Caco-2 (cell line): ENCODE data around the gene SLC22A9. TPM values are rescaled to one million over a fixed set of nuclear protein-coding genes. Genes with fewer than 3 reads are reported as not detected.

Experiments used
- BruUV-seq: library from RNA; stranded (reverse); fragments of 400-500 nt; replicated peaks from 2 replicates; lab custom pipeline; 2021; lab: Mats Ljungman, UMichigan
- CTCF ChIA-PET: fragments of 300-600 bp; sonication (Branson Sonifier 250); formaldehyde crosslinking; loops from one replicate; lab custom pipeline; 2022; ENCODE audit warnings: antibody characterized with exemption; lab: Charles Lee
- POLR2A ChIA-PET: fragments of 300-600 bp; sonication (Branson Sonifier 250); formaldehyde crosslinking; loops from one replicate; lab custom pipeline; 2022; ENCODE audit warnings: antibody characterized with exemption; lab: Charles Lee
- DNase-seq, 2 experiments: peaks; one replicate each; pipeline versions ENCODE4 v3.0.0 to v3.0.0-alpha.2; 2020 to 2022
- H3K27me3 ChIP-seq: replicated peaks from 2 replicates; pipeline ENCODE4 v1.6.0; 2011; ENCODE audit warnings: low read length; ENCODE audit not compliant: control insufficient read depth, insufficient read depth
- H3K36me3 ChIP-seq: 2 replicates; pipeline ENCODE4 v1.5.1; 2011; ENCODE audit warnings: low read length; ENCODE audit not compliant: control insufficient read depth, insufficient read depth
- H3K4me1 ChIP-seq: fragments of 250-450 bp; sonication (Bioruptor Pico); 2 replicates; pipeline ENCODE4 v1.5.1; 2020; ENCODE audit warnings: mild to moderate bottlenecking
- H3K4me3 ChIP-seq: 2 replicates; pipeline ENCODE4 v1.5.1; 2011; ENCODE audit warnings: low read depth, mild to moderate bottlenecking, control low read depth, low read length
- H3K9me3 ChIP-seq: fragments of 250-450 bp; sonication (Bioruptor Pico); 2 replicates; pipeline ENCODE4 v1.5.1; 2020; ENCODE audit warnings: mild to moderate bottlenecking, moderate library complexity
- H3K27ac Mint-ChIP-seq: one replicate; pipeline ENCODE4 v1.8.0; 2022; ENCODE audit warnings: mixed read lengths; ENCODE audit not compliant: unreplicated experiment
- H3K27me3 Mint-ChIP-seq: one replicate; pipeline ENCODE4 v1.8.0; 2022; ENCODE audit warnings: mixed read lengths; ENCODE audit not compliant: insufficient read depth, unreplicated experiment
- H3K36me3 Mint-ChIP-seq: one replicate; pipeline ENCODE4 v1.8.0; 2022; ENCODE audit warnings: mild to moderate bottlenecking, mixed read lengths; ENCODE audit not compliant: insufficient read depth, unreplicated experiment
- H3K4me1 Mint-ChIP-seq: one replicate; pipeline ENCODE4 v1.8.0; 2022; ENCODE audit warnings: low read depth, mixed read lengths; ENCODE audit not compliant: unreplicated experiment
- H3K4me3 Mint-ChIP-seq: one replicate; pipeline ENCODE4 v1.8.0; 2022; ENCODE audit warnings: mild to moderate bottlenecking, moderate library complexity, mixed read lengths; ENCODE audit not compliant: unreplicated experiment
- H3K9me3 Mint-ChIP-seq: one replicate; pipeline ENCODE4 v1.8.0; 2022; ENCODE audit warnings: mixed read lengths; ENCODE audit not compliant: unreplicated experiment
- CTCF ChIP-seq, 2 experiments: fragments of 200-600 bp in 1 of 2; IDR thresholded peaks; 1 replicate in 1 of 2; 2 replicates in 1 of 2; pipeline versions ENCODE4 v1.5.1 to v1.8.0; 2011 to 2022; ENCODE audit warnings: antibody characterized with exemption in 1 of 2, control low read depth in 1 of 2, inconsistent platforms in 1 of 2, low read depth in 1 of 2, low read length in 1 of 2, mild to moderate bottlenecking in 1 of 2, moderate library complexity in 1 of 2; ENCODE audit not compliant: insufficient read depth in 1 of 2, severe bottlenecking in 1 of 2, unreplicated experiment in 1 of 2
- intact Hi-C: fragments of 100-400 bp; cut with micrococcal nuclease; formaldehyde crosslinking; loops from one replicate; pipeline ENCODE4 v1.10.0; 2022; ENCODE audit not compliant: unreplicated experiment
- total RNA-seq: library from RNA; stranded (reverse); gene quantifications from 2 replicates; pipeline ENCODE4 v1.2.3, GENCODE V29; 2022

Gene SLC22A9
- total RNA-seq, 1 experiment from 2014 or later: 2.0 TPM

GRCh38 chr11:63362196-63362793 is 7.3 kb upstream of the SLC22A9 start:
- Histone ChIP-seq H3K27me3 (no peaks in the 10 kb centered on the region), H3K4me3 (no peak overlapping the region), H3K36me3 (no peaks in the 10 kb centered on the region), H3K9me3 (peaks cover 11% of the 10 kb centered on the region), H3K4me1 (no peaks in the 10 kb centered on the region; the same call in 1 of the 2 replicates)
- ChIA-PET POLR2A (no interaction called here), CTCF (no interaction called here)
- no peak overlapping the region for H3K4me3 Mint-ChIP-seq
- peaks cover 36% of the 10 kb centered on the region for H3K9me3 Mint-ChIP-seq
- peaks cover 9% of the 10 kb centered on the region for H3K4me1 Mint-ChIP-seq
- TF ChIP-seq CTCF (IDR thresholded peaks at IDR 0.05; ENCODE audit: insufficient read depth in 1 of 2, low read depth in 1 of 2, low read length in 1 of 2, severe bottlenecking in 1 of 2, unreplicated experiment in 1 of 2): no peak
- peak in 1 of 2 experiments; percentile 29 for DNase-seq
- H3K27ac Mint-ChIP-seq: no peak overlapping the region
- BruUV-seq: no TSS peak
- H3K27me3 Mint-ChIP-seq: peaks cover 2% of the 10 kb centered on the region
- intact Hi-C loops: no loop called here
- H3K36me3 Mint-ChIP-seq: no peaks in the 10 kb centered on the region

GRCh38 chr11:63369971-63370588 is 495 bp downstream of the SLC22A9 start:
- TSS peak; percentile 72 for BruUV-seq
- DNase-seq: no peak
- no peaks in the 10 kb centered on the region for H3K27me3 Mint-ChIP-seq
- no peaks in the 10 kb centered on the region for H3K9me3 Mint-ChIP-seq
- intact Hi-C loops: no loop called here
- Histone ChIP-seq H3K4me1 (peaks cover 19% of the 10 kb centered on the region), H3K4me3 (peak overlapping the region; percentile 13), H3K27me3 (no peaks in the 10 kb centered on the region), H3K9me3 (no peaks in the 10 kb centered on the region), H3K36me3 (no peaks in the 10 kb centered on the region)
- TF ChIP-seq CTCF (IDR thresholded peaks at IDR 0.05; ENCODE audit: insufficient read depth in 1 of 2, low read depth in 1 of 2, low read length in 1 of 2, severe bottlenecking in 1 of 2, unreplicated experiment in 1 of 2): no peak
- peak overlapping the region; percentile 68 for H3K4me3 Mint-ChIP-seq
- ChIA-PET CTCF (no interaction called here), POLR2A (no interaction called here)
- H3K4me1 Mint-ChIP-seq: peaks cover 20% of the 10 kb centered on the region
- no peaks in the 10 kb centered on the region for H3K36me3 Mint-ChIP-seq
- peak overlapping the region; percentile 83 for H3K27ac Mint-ChIP-seq

GRCh38 chr11:63371396-63371795 is 1.8 kb downstream of the SLC22A9 start:
- POLR2A ChIA-PET: interaction anchor here (0.6 kb wide), 1 partner anchor 81 kb away, joined by 5 read pairs; no protein-coding TSS in a partner anchor
- no TSS peak for BruUV-seq
- Mint-ChIP-seq H3K27ac (no peak overlapping the region), H3K9me3 (no peaks in the 10 kb centered on the region), H3K4me1 (peaks cover 20% of the 10 kb centered on the region), H3K4me3 (no peak overlapping the region), H3K36me3 (no peaks in the 10 kb centered on the region), H3K27me3 (no peaks in the 10 kb centered on the region)
- H3K4me3 ChIP-seq: no peak overlapping the region
- no peaks in the 10 kb centered on the region for H3K36me3 ChIP-seq
- TF ChIP-seq CTCF (IDR thresholded peaks at IDR 0.05; ENCODE audit: insufficient read depth in 1 of 2, low read depth in 1 of 2, low read length in 1 of 2, severe bottlenecking in 1 of 2, unreplicated experiment in 1 of 2): no peak
- intact Hi-C loops: no loop called here
- CTCF ChIA-PET: no interaction called here
- no peak for DNase-seq
- H3K4me1 ChIP-seq: peaks cover 19% of the 10 kb centered on the region
- no peaks in the 10 kb centered on the region for H3K9me3 ChIP-seq
- no peaks in the 10 kb centered on the region for H3K27me3 ChIP-seq
